Measurements from ENCODE around the gene CENPU. TPM values are rescaled to one million over a fixed set of nuclear protein-coding genes. Genes with fewer than 3 reads are reported as not detected.
"Not testable (repeated sequence)": the region's sequence is repeated elsewhere in the genome, so short reads cannot be mapped to it uniquely, and the experiment has no call there.

The CENPU gene
- polyA plus RNA-seq, 1 experiment = 8.0 TPM

GRCh38 chr4:184664445-184665210, 69.3 kb downstream of the CENPU start:
- Histone ChIP-seq H3K27ac (ENCODE audit: low read depth, low read length) (no peak overlapping the region), H3K27me3 (ENCODE audit: control insufficient read depth, insufficient read depth, low read length) (no peaks in the 10 kb centered on the region), H3K9me3 (ENCODE audit: control insufficient read depth, insufficient read depth, low read length) (no peaks in the 10 kb centered on the region), H3K4me3 (ENCODE audit: low read depth, low read length) (no peak overlapping the region)
- CTCF ChIA-PET = no interaction called here
- no peak for DNase-seq (ENCODE audit: low read depth, low spot score)
- no peak for TF ChIP-seq CTCF (IDR thresholded peaks at IDR 0.05; ENCODE audit: low read depth, low read length)
- POLR2A ChIA-PET = interaction anchor here (1.5 kb wide), 1 partner anchor 15 kb away, joined by 7 read pairs; the partner anchor contains the start of genes CASP3 and PRIMPOL

GRCh38 chr4:184662236-184662635, 71.7 kb downstream of the CENPU start:
- DNase-seq (ENCODE audit: low read depth, low spot score) = no peak

GRCh38 chr4:184660978-184661377, 72.9 kb downstream of the CENPU start:
- TF ChIP-seq CTCF (IDR thresholded peaks at IDR 0.05; ENCODE audit: low read depth, low read length) = no peak
- Histone ChIP-seq H3K9me3 (ENCODE audit: control insufficient read depth, insufficient read depth, low read length) (no peaks in the 10 kb centered on the region), H3K27me3 (ENCODE audit: control insufficient read depth, insufficient read depth, low read length) (no peaks in the 10 kb centered on the region), H3K27ac (ENCODE audit: low read depth, low read length) (no peak overlapping the region), H3K4me3 (ENCODE audit: low read depth, low read length) (no peak overlapping the region)
- DNase-seq (ENCODE audit: low read depth, low spot score) = no peak
- CTCF ChIA-PET = no interaction called here
- POLR2A ChIA-PET = no interaction called here

More at GRCh38 chr4:184662236-184662635, 71.7 kb downstream of the CENPU start:
- TF ChIP-seq CTCF (IDR thresholded peaks at IDR 0.05; ENCODE audit: low read depth, low read length) = no peak
- Histone ChIP-seq H3K9me3 (ENCODE audit: control insufficient read depth, insufficient read depth, low read length) (no peaks in the 10 kb centered on the region), H3K4me3 (ENCODE audit: low read depth, low read length) (no peak overlapping the region), H3K27ac (ENCODE audit: low read depth, low read length) (no peak overlapping the region), H3K27me3 (ENCODE audit: control insufficient read depth, insufficient read depth, low read length) (no peaks in the 10 kb centered on the region)
- ChIA-PET CTCF (interaction anchor here (0.7 to 1.2 kb wide), 2 partner anchors 13 to 83 kb away, joined by 3 to 5 read pairs; partner anchors contain the start of genes CASP3 and PRIMPOL), POLR2A (interaction anchor here (0.9 kb wide), 1 partner anchor 12 kb away, joined by 4 read pairs; the partner anchor contains the start of genes CASP3 and PRIMPOL)

GRCh38 chr4:184657820-184658219, 76.1 kb downstream of the CENPU start:
- POLR2A ChIA-PET; DNase-seq (ENCODE audit: low read depth, low spot score): not testable (repeated sequence)

GRCh38 chr4:184657144-184657543, 76.8 kb downstream of the CENPU start:
- ChIA-PET CTCF (no interaction called here), POLR2A (no interaction called here)
- Histone ChIP-seq H3K27me3 (ENCODE audit: control insufficient read depth, insufficient read depth, low read length) (no peaks in the 10 kb centered on the region), H3K4me3 (ENCODE audit: low read depth, low read length) (no peak overlapping the region), H3K27ac (ENCODE audit: low read depth, low read length) (no peak overlapping the region), H3K9me3 (ENCODE audit: control insufficient read depth, insufficient read depth, low read length) (no peaks in the 10 kb centered on the region)
- TF ChIP-seq CTCF (IDR thresholded peaks at IDR 0.05; ENCODE audit: low read depth, low read length) = no peak
- no peak for DNase-seq (ENCODE audit: low read depth, low spot score)

More at GRCh38 chr4:184657820-184658219, 76.1 kb downstream of the CENPU start:
- H3K9me3 ChIP-seq (ENCODE audit: control insufficient read depth, insufficient read depth, low read length); H3K4me3 ChIP-seq (ENCODE audit: low read depth, low read length); H3K27ac ChIP-seq (ENCODE audit: low read depth, low read length); CTCF ChIA-PET; H3K27me3 ChIP-seq (ENCODE audit: control insufficient read depth, insufficient read depth, low read length): not testable (repeated sequence)

All from AG04450 (cell line).